Activated gamma-delta T cell (primary cell): ENCODE measurements around the gene EPB41L5.
A peak's percentile ranks its signal among the peaks of the same experiment; 100 is the strongest.
"Not testable (repeated sequence)": the region's sequence is repeated elsewhere in the genome, so short reads cannot be mapped to it uniquely, and the experiment has no call there.

Experiments
- DNase-seq: peaks from one replicate; lab custom pipeline; 2025; lab: John Stamatoyannopoulos, UW
- total RNA-seq, 2 donors: gene quantifications; one replicate each; lab custom pipeline; 2026; lab: John Stamatoyannopoulos, UW

EPB41L5 gene
- 20.7 to 28.5 reads per million in 2 donors for total RNA-seq

GRCh38 chr2:120012771-120013596 is at the start of gene EPB41L5:
TSS of gene EPB41L5 (plus strand) at chr2:120013077. CDS start at chr2:120019085, 6,008 bp downstream.
- peak; percentile 70 for DNase-seq

GRCh38 chr2:119981896-119982295 is 31.0 kb upstream of the EPB41L5 start:
- no peak for DNase-seq

DNA sequence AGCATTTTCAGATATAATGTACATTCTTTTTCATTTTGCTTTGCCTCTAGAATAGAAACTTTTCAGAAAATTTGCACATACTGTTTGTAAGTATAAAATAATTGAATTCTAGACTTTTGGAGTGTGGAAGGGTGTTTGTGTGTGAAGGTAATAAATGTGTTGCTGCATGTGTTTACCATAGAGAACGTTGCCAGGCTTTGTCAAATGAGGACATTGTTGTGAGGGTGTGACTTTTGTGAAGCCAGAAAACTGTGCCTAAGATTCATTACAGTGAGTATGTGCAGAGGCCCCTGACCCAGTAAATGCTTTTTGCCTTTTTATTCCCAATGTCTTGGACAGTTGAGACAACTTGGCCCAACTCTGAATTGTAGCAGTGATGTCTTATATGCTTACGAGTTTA is 30.4 kb upstream of the EPB41L5 start:
- DNase-seq, result no peak

GRCh38 chr2:119983108-119983507 is 29.8 kb upstream of the EPB41L5 start:
- no peak for DNase-seq

DNA sequence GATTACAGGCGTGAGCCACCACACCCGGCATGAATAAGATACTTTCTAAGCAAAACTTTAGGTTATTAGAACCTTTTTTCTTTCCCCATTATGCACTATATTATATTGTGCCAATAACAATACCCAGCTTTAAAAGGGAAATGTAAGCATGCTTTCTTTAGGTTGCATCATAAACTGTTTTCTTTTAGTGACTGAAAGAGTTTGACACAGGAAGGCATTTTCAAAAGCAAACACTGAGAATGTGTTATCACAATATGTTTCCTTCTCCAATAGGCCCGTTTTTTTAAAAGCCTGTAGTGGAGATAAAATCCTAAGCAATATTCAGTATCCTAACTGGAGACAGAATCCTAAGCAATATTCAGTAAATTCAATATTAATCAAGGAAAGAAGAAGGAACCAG is 16.7 kb upstream of the EPB41L5 start:
- no peak for DNase-seq

DNA sequence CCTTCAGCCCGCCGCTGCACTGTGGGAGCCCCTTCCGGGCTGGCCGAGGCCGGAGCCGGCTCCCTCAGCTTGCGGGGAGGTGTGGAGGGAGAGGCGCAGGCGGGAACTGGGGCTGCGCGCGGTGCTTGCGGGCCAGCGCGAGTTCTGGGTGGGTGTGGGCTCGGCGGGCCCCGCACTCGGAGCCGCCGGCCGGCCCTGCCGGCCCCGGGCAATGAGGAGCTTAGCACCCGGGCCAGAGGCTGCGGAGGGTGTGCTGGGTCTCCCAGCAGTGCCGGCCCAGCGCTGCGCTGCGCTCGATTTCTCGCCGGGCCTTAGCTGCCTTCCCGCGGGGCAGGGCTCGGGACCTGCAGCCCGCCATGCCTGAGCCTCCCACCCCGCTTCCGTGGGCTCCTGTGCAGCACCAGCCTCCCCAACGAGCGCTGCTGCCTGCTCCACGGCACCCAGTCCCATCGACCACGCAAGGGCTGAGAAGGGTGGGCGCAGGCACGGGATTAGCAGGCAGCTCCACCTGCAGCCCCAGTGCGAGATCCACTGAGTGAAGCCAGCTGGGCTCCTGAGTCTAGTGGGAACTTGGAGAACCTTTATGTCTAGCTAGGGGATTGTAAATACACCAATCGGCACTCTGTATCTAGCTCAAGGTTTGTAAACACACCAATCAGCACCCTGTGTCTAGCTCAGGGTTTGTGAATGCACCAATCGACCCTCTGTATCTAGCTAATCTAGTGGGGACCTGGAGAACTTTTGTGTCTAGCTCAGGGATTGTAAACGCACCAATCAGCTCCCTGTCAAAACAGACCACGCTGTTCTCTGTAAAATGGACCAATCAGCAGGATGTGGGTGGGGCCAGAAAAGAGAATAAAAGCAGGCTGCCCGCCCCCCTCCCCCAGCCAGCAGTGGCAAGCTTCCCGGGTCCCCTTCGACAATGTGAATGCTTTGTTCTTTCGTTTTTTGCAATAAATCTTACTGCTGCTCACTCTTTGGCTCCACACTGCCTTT is 15.7 kb upstream of the EPB41L5 start:
- DNase-seq, result not testable (repeated sequence)

- no peak for DNase-seq
Observed at GRCh38 chr2:120001471-120001870, 11.4 kb upstream of the EPB41L5 start.

- DNase-seq, result no peak
Observed at GRCh38 chr2:120004254-120004653, 8.6 kb upstream of the EPB41L5 start.

DNA sequence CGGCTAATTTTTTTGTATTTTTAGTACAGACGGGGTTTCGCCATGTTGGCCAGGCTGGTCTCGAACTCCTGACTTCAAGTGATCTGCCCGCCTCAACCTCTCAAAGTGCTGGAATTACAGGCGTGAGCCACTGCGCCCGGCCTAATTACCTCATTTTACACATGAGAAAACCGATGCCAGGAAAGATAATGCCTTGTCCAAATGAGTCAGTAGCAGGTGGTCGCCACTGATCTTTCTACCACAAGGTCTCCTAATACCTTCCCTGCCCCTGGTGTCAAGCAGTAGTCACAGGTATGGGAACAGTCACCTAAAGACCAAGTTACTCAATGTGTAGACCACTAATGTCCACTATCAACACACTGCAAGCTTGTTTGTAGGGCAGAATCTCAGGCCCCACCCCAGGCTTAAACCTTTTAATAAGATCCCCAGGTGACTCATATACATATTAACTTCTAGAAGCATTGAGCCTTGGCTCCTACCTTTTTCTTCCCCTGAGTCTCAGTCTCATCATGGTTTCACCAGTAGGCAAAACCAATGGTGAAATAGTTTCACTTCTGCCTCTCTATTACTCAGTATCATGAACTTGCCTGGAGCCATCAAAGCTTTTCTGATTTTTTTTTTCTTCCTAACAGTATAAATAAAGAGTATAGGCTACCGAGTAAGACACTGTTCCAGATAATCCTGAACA is 6.9 kb upstream of the EPB41L5 start:
- no peak for DNase-seq

DNA sequence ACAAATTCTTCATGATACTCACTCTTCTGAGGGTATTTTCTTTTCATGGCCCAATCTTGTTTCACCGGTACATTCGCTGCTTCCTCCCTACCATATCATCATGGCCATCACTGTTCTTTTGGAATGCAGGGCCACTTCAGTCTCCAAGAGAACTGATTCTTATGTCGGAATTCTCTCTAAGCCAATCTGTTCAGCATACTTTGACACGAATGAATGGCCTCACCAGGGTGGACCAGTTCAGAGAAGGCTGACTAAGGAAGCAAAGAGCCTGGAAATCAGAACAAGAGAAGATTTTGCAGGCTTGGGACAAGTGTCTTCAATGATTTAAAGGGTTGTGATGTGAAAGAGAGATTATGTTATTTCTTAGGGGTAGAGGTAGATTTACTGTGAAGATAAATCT is 5.0 kb upstream of the EPB41L5 start:
- DNase-seq, result no peak

- DNase-seq, result no peak
Observed at GRCh38 chr2:120012363-120012762, 514 bp upstream of the EPB41L5 start.

DNA sequence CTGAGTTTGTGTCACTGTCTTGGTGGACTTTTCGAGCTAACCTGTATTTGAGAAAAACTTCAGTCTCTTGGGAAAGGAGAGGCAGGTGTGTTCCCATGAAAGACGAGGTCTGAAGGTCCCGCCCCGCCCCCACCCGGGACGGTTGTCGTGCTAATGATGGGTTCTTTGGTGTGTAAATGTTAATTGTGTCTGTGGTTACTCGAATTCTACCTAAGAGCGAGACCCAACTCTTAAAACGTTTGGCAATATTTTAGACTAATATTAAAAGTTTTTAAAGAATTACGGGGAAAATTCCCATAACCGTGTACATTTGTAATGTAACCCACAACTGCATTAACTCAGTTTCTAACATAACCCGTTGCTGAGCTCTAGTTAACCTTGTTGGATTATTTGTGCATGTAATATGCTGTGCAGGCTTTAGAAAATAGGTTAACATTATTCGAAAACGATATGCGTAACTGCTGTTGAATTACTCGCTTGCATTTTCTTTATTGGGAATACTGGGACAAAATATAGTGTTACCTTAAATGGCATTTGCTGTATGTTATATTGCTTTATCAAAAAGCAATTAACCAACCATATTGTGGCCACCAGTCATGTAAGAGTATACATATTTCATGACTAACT is 833 bp downstream of the EPB41L5 start:
- DNase-seq, result no peak

GRCh38 chr2:120014226-120014980 is 1.5 kb downstream of the EPB41L5 start:
- DNase-seq, result no peak

GRCh38 chr2:120016800-120017199 is 3.9 kb downstream of the EPB41L5 start:
- no peak for DNase-seq

DNA sequence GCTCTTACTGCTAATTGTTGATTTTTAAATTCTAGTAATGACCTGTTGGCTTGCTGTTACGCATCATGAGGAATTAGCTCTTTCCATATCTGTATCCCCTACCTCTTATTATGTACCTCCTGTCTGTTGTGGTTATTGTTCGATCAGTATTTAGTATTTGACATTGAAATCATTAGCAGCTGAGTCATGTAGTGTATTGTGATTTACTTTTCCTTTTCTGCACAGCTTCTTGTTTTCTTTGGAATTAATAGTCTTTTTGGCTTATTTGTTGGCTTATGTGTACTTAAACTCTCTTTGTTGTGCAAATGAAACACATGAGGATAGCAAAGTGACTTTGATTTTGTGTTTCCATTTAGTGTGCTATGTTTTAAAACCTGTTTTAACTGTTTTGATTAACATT is 4.3 kb downstream of the EPB41L5 start:
- DNase-seq, result no peak

DNA sequence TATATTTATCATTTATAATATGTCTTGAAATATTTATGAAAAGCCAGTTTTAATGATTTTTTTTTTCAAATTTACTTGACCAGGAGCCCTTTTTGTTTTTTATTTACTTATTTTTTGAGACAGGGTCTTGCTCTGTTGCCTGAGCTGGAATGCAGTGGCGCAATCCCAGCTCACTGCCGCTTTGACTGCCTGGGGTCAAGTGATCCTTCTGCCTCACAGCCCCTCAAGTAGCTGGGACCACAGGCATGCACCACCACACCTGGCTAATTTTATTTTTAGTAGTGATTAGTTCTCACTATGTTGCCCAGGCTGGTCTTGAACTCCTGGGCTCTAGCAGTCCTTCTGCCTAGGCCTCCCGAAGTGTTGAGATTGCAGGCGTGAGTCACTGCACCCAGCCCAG is 5.7 kb downstream of the EPB41L5 start:
- no peak for DNase-seq

GRCh38 chr2:120020554-120020953 is 7.7 kb downstream of the EPB41L5 start:
- DNase-seq, result no peak

GRCh38 chr2:120022505-120022904 is 9.6 kb downstream of the EPB41L5 start:
- DNase-seq, result not testable (repeated sequence)

- no peak for DNase-seq
Observed at GRCh38 chr2:120026890-120027289, 14.0 kb downstream of the EPB41L5 start.

DNA sequence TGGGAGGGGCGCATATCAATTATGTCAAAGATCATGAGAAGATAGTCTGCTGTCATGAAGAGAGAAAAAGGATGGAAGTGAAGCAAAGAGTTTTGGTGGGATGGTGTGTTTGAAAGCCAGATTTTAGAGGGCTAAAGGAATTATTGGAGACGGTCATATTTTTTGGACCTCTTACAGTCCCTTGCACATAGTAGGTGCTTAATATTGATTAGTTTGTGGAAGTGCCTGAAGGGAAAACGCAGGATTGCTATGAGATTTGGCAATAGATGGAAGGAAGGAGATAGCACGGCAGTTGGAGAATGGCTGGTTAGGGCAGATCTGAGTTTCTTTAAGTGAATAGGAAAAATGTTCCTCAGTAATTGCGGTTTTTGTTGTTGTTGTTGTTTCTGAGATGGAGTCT is 15.9 kb downstream of the EPB41L5 start:
- DNase-seq, result no peak
